DOHH2 (cell line): Measurements from ENCODE around the gene DNER.
"Not testable (repeated sequence)": the region's sequence is repeated elsewhere in the genome, so short reads cannot be mapped to it uniquely, and the experiment has no call there.

Experiments used
- H3F3A ChIP-seq: fragments of 200-600 bp; sonication (generic), shearing (Covaris generic); 2 replicates; pipeline ENCODE4 v1.6.0; 2016; ENCODE audit warnings: antibody characterized with exemption, mild to moderate bottlenecking; ENCODE audit not compliant: control insufficient read depth, insufficient read depth
- H3K27ac ChIP-seq: fragments of 200-600 bp; sonication (generic); 2 replicates; pipeline ENCODE4 v1.5.1; 2014; ENCODE audit warnings: low read depth, mild to moderate bottlenecking, low read length, moderate library complexity
- H3K27me3 ChIP-seq: fragments of 200-600 bp; sonication (generic); 2 replicates; pipeline ENCODE4 v1.6.1; 2014; ENCODE audit warnings: mild to moderate bottlenecking, low read length, mixed read lengths; ENCODE audit not compliant: control insufficient read depth
- H3K36me3 ChIP-seq: fragments of 200-600 bp; sonication (generic); 2 replicates; pipeline ENCODE4 v1.6.1; 2014; ENCODE audit warnings: mild to moderate bottlenecking, low read length, moderate library complexity, mixed read lengths; ENCODE audit not compliant: control insufficient read depth
- H3K4me1 ChIP-seq: fragments of 200-600 bp; sonication (generic); 2 replicates; pipeline ENCODE4 v1.6.1; 2014; ENCODE audit warnings: mild to moderate bottlenecking, low read length, mixed read lengths; ENCODE audit not compliant: control insufficient read depth
- H3K4me2 ChIP-seq: fragments of 200-600 bp; sonication (generic); 2 replicates; pipeline ENCODE4 v1.6.0; 2014; ENCODE audit warnings: mild to moderate bottlenecking, low read length, moderate library complexity
- H3K4me3 ChIP-seq: fragments of 200-600 bp; sonication (generic); 2 replicates; pipeline ENCODE4 v1.5.1; 2014; ENCODE audit warnings: mild to moderate bottlenecking, low read length, mixed read lengths
- H3K79me2 ChIP-seq: fragments of 200-600 bp; sonication (generic); 2 replicates; pipeline ENCODE4 v1.6.1; 2014; ENCODE audit warnings: mild to moderate bottlenecking, low read length, mixed read lengths; ENCODE audit not compliant: control insufficient read depth
- H3K9me2 ChIP-seq: fragments of 200-600 bp; sonication (generic); replicated peaks from 2 replicates; pipeline ENCODE4 v1.6.1; 2014; ENCODE audit warnings: mild to moderate bottlenecking, low read length, mixed read lengths; ENCODE audit not compliant: control insufficient read depth
- H3K9me3 ChIP-seq: fragments of 200-600 bp; sonication (generic); 2 replicates; pipeline ENCODE4 v1.6.1; 2014; ENCODE audit warnings: antibody characterized with exemption, low read length, mixed read lengths; ENCODE audit not compliant: control insufficient read depth, insufficient read depth
- H4K20me1 ChIP-seq: fragments of 200-600 bp; sonication (generic); 2 replicates; pipeline ENCODE4 v1.6.0; 2014; ENCODE audit warnings: low read depth, mild to moderate bottlenecking, antibody characterized with exemption, low read length, moderate library complexity; ENCODE audit not compliant: control insufficient read depth, insufficient read depth
- CTCF ChIP-seq: fragments of 200-600 bp; sonication (generic); IDR thresholded peaks from one replicate; pipeline ENCODE4 v1.5.1; 2014; ENCODE audit warnings: antibody characterized with exemption, mild to moderate bottlenecking, low read depth, low read length; ENCODE audit not compliant: poor library complexity, severe bottlenecking
- EZH2phosphoT487 ChIP-seq: fragments of 200-600 bp; sonication (generic); IDR thresholded peaks from 2 replicates; pipeline ENCODE4 v1.6.1; 2017; ENCODE audit warnings: borderline replicate concordance, mild to moderate bottlenecking, antibody characterized with exemption, low read length, moderate library complexity, mixed read lengths

Gene DNER

GRCh38 chr2:229519655-229520430, 194.5 kb downstream of the DNER start:
- no peaks in the 10 kb centered on the region for H3K9me2 ChIP-seq
- TF ChIP-seq CTCF (no peak), EZH2phosphoT487 (no peak)
- no peaks in the 10 kb centered on the region for H3F3A ChIP-seq
- no peaks in the 10 kb centered on the region for H3K9me3 ChIP-seq
- H3K4me2 ChIP-seq = peak overlapping the region; percentile 6
- H3K27ac ChIP-seq = no peak overlapping the region
- H4K20me1 ChIP-seq = no peaks in the 10 kb centered on the region
- H3K36me3 ChIP-seq = no peaks in the 10 kb centered on the region
- no peaks in the 10 kb centered on the region for H3K79me2 ChIP-seq
- no peak overlapping the region for H3K4me3 ChIP-seq
- peaks cover 3% of the 10 kb centered on the region; the same call in 1 of the 2 replicates for H3K27me3 ChIP-seq
- H3K4me1 ChIP-seq = peaks cover 13% of the 10 kb centered on the region

DNA sequence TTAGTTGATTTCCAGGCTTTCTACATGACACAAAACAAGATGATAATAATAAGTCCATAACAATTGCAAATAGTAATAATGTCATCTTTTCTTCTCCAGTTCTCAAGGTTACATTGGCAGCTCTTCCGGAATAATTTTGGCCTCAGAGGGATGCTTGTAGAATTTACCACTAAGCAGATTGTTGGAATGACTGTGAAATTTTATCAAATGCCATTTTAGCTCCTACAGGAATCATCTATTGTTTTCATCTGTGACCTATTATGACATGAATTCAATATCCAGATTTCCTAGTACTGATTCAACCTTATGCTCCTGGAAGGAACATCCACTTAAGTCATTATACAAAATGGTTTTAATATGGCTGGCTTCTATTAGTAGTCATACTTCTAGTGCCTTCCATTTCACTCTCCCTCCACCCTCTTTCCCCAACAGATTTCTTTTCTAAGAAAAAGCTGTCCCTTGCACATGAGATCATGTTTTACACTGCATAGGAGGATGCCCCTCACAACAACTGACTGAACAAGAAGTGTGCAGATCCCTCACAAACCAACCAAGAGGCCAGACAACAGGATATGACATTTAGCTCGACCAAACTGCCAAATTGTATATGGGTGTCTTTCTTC, 200.0 kb downstream of the DNER start:
- Histone ChIP-seq H3K4me1 (peaks cover 5% of the 10 kb centered on the region), H3K79me2 (no peaks in the 10 kb centered on the region), H3K4me2 (no peak overlapping the region), H3K36me3 (no peaks in the 10 kb centered on the region), H4K20me1 (no peaks in the 10 kb centered on the region), H3K9me3 (no peaks in the 10 kb centered on the region), H3K9me2 (no peaks in the 10 kb centered on the region), H3K27me3 (peaks cover 5% of the 10 kb centered on the region; the same call in 1 of the 2 replicates), H3K4me3 (no peak overlapping the region), H3K27ac (no peak overlapping the region), H3F3A (no peaks in the 10 kb centered on the region)
- TF ChIP-seq CTCF (no peak), EZH2phosphoT487 (no peak)

DNA sequence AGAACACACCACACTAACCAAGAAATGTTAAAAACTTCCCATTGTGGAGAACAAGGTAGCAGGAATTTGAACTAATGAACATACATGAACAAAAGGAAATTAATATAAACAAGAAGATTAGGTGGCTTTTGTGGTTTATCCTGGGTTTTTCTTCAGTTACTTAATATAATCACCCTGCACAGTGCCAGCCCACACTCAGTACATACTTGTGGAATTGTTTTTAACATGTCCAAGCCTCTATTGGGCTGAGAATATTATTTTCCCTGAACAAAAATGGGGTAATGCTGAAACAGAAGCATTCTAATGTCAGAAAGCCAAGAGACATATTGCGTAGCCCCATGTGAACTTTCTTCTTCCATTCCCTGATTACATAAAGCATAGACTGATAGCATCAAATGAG, 202.8 kb downstream of the DNER start:
- no peaks in the 10 kb centered on the region for H3K79me2 ChIP-seq
- no peaks in the 10 kb centered on the region for H4K20me1 ChIP-seq
- no peaks in the 10 kb centered on the region for H3K9me3 ChIP-seq
- peaks cover 5% of the 10 kb centered on the region; the same call in 1 of the 2 replicates for H3K27me3 ChIP-seq
- H3K9me2 ChIP-seq = no peaks in the 10 kb centered on the region
- H3K4me3 ChIP-seq = no peak overlapping the region
- H3K36me3 ChIP-seq = no peaks in the 10 kb centered on the region
- H3F3A ChIP-seq = no peaks in the 10 kb centered on the region
- no peak for TF ChIP-seq EZH2phosphoT487
- TF ChIP-seq CTCF = no peak
- H3K4me1 ChIP-seq = peaks cover 3% of the 10 kb centered on the region; the same call in 1 of the 2 replicates
- no peak overlapping the region for H3K27ac ChIP-seq
- H3K4me2 ChIP-seq = no peak overlapping the region

DNA sequence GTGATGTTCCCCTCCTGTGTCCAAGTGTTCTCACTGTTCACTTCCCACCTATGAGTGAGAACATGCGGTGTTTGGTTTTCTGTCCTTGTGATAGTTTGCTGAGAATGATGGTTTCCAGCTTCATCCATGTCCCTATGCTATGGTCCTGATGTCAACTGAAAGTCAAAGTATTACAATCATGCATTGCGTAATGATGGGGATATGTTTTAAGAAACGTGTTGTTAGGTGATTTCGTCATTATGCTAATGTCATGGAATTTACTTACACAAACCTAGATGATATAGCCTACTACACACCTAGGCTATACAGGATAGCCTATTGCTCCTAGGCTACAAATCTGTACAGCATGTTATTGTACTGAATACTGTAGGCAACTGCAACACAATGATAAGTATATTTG, 207.7 kb downstream of the DNER start:
- H3K27ac ChIP-seq, H3K4me3 ChIP-seq, H3K36me3 ChIP-seq, H3K27me3 ChIP-seq, H3K4me1 ChIP-seq, H3K79me2 ChIP-seq, H3F3A ChIP-seq, H4K20me1 ChIP-seq, H3K9me2 ChIP-seq, H3K9me3 ChIP-seq, H3K4me2 ChIP-seq: not testable (repeated sequence)
